HG03039 (cell line): ENCODE data around the gene HES4.
"Not testable (repeated sequence)": the region's sequence is repeated elsewhere in the genome, so short reads cannot be mapped to it uniquely, and the experiment has no call there.

Source experiments
- ATAC-seq: cut with Tn5 transposase; IDR thresholded peaks from one replicate; pipeline ENCODE4 v1.9.1; 2021; ENCODE audit warnings: mild to moderate bottlenecking, moderate library complexity; ENCODE audit not compliant: unreplicated experiment

Gene HES4

GRCh38 chr1:1000357-1001056, 610 bp upstream of the HES4 start:
- ATAC-seq: no peak

- no peak for ATAC-seq
Measured at GRCh38 chr1:998995-999724, 737 bp downstream of the HES4 start.

- no peak for ATAC-seq
Measured at GRCh38 chr1:998745-998994, 1.2 kb downstream of the HES4 start.

- no peak for ATAC-seq
Measured at GRCh38 chr1:997993-998744, 1.7 kb downstream of the HES4 start.

- ATAC-seq: no peak
Measured at GRCh38 chr1:997713-997992, 2.2 kb downstream of the HES4 start.

GRCh38 chr1:996851-997712, 2.8 kb downstream of the HES4 start:
- no peak for ATAC-seq

- no peak for ATAC-seq
Measured at GRCh38 chr1:995665-996633, 3.9 kb downstream of the HES4 start.

GRCh38 chr1:994546-994945, 5.4 kb downstream of the HES4 start:
- ATAC-seq: not testable (repeated sequence)

- no peak for ATAC-seq
Measured at GRCh38 chr1:993379-993995, 6.4 kb downstream of the HES4 start.

GRCh38 chr1:992362-992761, 7.5 kb downstream of the HES4 start:
- no peak for ATAC-seq

GRCh38 chr1:991895-992294, 8.0 kb downstream of the HES4 start:
- no peak for ATAC-seq

- not testable (repeated sequence) for ATAC-seq
Measured at GRCh38 chr1:991275-991674, 8.6 kb downstream of the HES4 start.

GRCh38 chr1:988061-988460, 11.8 kb downstream of the HES4 start:
- ATAC-seq: not testable (repeated sequence)

GRCh38 chr1:985126-985525, 14.8 kb downstream of the HES4 start:
- ATAC-seq: no peak

- ATAC-seq: no peak
Measured at GRCh38 chr1:984476-984814, 15.5 kb downstream of the HES4 start.

- ATAC-seq: no peak
Measured at GRCh38 chr1:983798-984475, 16.0 kb downstream of the HES4 start.

- no peak for ATAC-seq
Measured at GRCh38 chr1:982765-983436, 17.0 kb downstream of the HES4 start.

- no peak for ATAC-seq
Measured at GRCh38 chr1:981955-982558, 17.8 kb downstream of the HES4 start, which contains the start of gene PERM1. Gene PERM1 (minus strand): TSS chr1:982093. CDS start chr1:981029, 1,064 bp downstream.
